Activated CD8-positive, alpha-beta T cell treated with anti-CD3 and anti-CD28 coated beads for 36 hours (primary cell): Measurements from ENCODE around the gene LMNTD2. TPM values are rescaled to one million over a fixed set of nuclear protein-coding genes. Genes with fewer than 3 reads are reported as not detected.

Source experiments
- ATAC-seq: fragments of 200-7000 bp; cut with Tn5 transposase; one replicate; pipeline ENCODE4 v1.10.0; 2021; ENCODE audit warnings: mild to moderate bottlenecking, moderate library complexity
- CTCF ChIA-PET: fragments of 350-600 bp; sonication (Branson Sonifier 250); formaldehyde crosslinking; loops from one replicate; lab custom pipeline; 2021; ENCODE audit warnings: antibody characterized with exemption; lab: Charles Lee
- POLR2A ChIA-PET: fragments of 350-600 bp; sonication (Branson Sonifier 250); formaldehyde crosslinking; loops from one replicate; lab custom pipeline; 2021; ENCODE audit warnings: antibody characterized with exemption; lab: Charles Lee
- DNase-seq: peaks from one replicate; pipeline ENCODE4 v3.0.0-alpha.2; 2020
- H3K27ac Mint-ChIP-seq: one replicate; pipeline ENCODE4 v1.8.0; 2021; ENCODE audit warnings: mild to moderate bottlenecking, mixed read lengths
- H3K27me3 Mint-ChIP-seq: one replicate; pipeline ENCODE4 v1.8.0; 2021; ENCODE audit warnings: mixed read lengths
- H3K36me3 Mint-ChIP-seq: one replicate; pipeline ENCODE4 v1.8.0; 2021; ENCODE audit warnings: low read depth, mixed read lengths
- H3K4me1 Mint-ChIP-seq: one replicate; pipeline ENCODE4 v1.8.0; 2021; ENCODE audit warnings: low read depth, mixed read lengths
- H3K4me3 Mint-ChIP-seq: one replicate; pipeline ENCODE4 v1.8.0; 2021; ENCODE audit warnings: mild to moderate bottlenecking, moderate library complexity, mixed read lengths
- H3K9me3 Mint-ChIP-seq: one replicate; pipeline ENCODE4 v1.8.0; 2021; ENCODE audit warnings: mixed read lengths
- CTCF ChIP-seq: fragments of 200-600 bp; IDR thresholded peaks from one replicate; pipeline ENCODE4 v1.8.0; 2022; ENCODE audit warnings: antibody characterized with exemption, mild to moderate bottlenecking
- intact Hi-C: fragments of 100-400 bp; cut with micrococcal nuclease; formaldehyde crosslinking; loops from one replicate; pipeline ENCODE4 v1.10.0; 2022
- total RNA-seq, 2 experiments: library from RNA; stranded (reverse); gene quantifications; one replicate each; pipeline ENCODE4 v1.2.3, GENCODE V29; 2021

Gene LMNTD2
- total RNA-seq, 2 experiments from 2014 or later, result 0.88 to 1.3 TPM

- H3K27me3 Mint-ChIP-seq, result no peaks in the 10 kb centered on the region
- POLR2A ChIA-PET, result interaction anchor here (0.8 to 1.5 kb wide), 3 partner anchors 10 to 72 kb away, joined by 3 to 5 read pairs (median 3); partner anchors contain the start of gene PHRF1
- ATAC-seq (no peak), DNase-seq (no peak)
- CTCF ChIA-PET, result interaction anchor here (1.1 to 2.9 kb wide), 5 partner anchors 11 to 160 kb away, joined by 3 to 14 read pairs (median 5); no protein-coding TSS in a partner anchor
- intact Hi-C loops, result no loop called here
- no peaks in the 10 kb centered on the region for H3K9me3 Mint-ChIP-seq
- H3K4me3 Mint-ChIP-seq, result peak overlapping the region; percentile 88
- peaks cover 4% of the 10 kb centered on the region for H3K4me1 Mint-ChIP-seq
- TF ChIP-seq CTCF, result peak; percentile 15
- no peak overlapping the region for H3K27ac Mint-ChIP-seq
- H3K36me3 Mint-ChIP-seq, result peaks cover 23% of the 10 kb centered on the region
Measured at GRCh38 chr11:565921-566509, 5.5 kb upstream of the LMNTD2 start.

GRCh38 chr11:563812-564578, 3.5 kb upstream of the LMNTD2 start:
- CTCF ChIA-PET, result interaction anchor here (1.2 to 2.9 kb wide), 3 partner anchors 9 to 165 kb away, joined by 3 to 14 read pairs (median 3); no protein-coding TSS in a partner anchor
- no peak for TF ChIP-seq CTCF

DNA sequence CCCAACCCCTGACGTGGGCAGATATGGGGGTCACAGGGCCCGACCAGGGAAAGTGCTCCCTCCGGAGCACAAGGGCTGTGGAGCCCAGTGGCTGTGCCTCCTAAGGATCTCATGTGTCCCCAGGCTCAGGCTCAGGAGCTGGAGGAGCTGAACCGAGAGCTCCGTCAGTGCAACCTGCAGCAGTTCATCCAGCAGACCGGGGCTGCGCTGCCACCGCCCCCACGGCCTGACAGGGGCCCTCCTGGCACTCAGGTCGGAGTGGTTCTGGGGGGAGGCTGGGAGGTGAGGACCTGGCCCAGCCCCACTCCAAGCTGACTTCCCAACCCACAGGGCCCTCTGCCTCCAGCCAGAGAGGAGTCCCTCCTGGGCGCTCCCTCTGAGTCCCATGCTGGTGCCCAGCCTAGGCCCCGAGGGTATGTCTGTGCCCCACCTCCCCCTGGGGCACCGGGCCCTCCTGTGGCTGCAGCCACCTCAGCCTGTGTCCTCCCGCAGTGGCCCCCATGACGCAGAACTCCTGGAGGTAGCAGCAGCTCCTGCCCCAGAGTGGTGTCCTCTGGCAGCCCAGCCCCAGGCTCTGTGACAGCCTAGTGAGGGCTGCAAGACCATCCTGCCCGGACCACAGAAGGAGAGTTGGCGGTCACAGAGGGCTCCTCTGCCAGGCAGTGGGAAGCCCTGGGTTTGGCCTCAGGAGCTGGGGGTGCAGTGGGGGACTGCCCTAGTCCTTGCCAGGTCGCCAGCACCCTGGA, 2.7 kb upstream of the LMNTD2 start:
- no peak overlapping the region for H3K4me3 Mint-ChIP-seq
- ATAC-seq (no peak), DNase-seq (no peak)
- intact Hi-C loops, result no loop called here
- peaks cover 23% of the 10 kb centered on the region for H3K36me3 Mint-ChIP-seq
- TF ChIP-seq CTCF, result no peak
- CTCF ChIA-PET, result interaction anchor here (2.9 kb wide), 1 partner anchor 8 kb away, joined by 14 read pairs; no protein-coding TSS in a partner anchor
- POLR2A ChIA-PET, result interaction anchor here (0.6 to 2.0 kb wide), 3 partner anchors 9 to 53 kb away, joined by 3 to 8 read pairs (median 3); partner anchors contain the start of genes IRF7 and PHRF1
- H3K4me1 Mint-ChIP-seq, result peaks cover 9% of the 10 kb centered on the region
- H3K9me3 Mint-ChIP-seq, result no peaks in the 10 kb centered on the region
- no peaks in the 10 kb centered on the region for H3K27me3 Mint-ChIP-seq
- no peak overlapping the region for H3K27ac Mint-ChIP-seq

More at GRCh38 chr11:563812-564578, 3.5 kb upstream of the LMNTD2 start:
- no peak for DNase-seq
- no peak overlapping the region for H3K27ac Mint-ChIP-seq
- intact Hi-C loops, result no loop called here
- no peaks in the 10 kb centered on the region for H3K27me3 Mint-ChIP-seq
- ATAC-seq, result no peak
- peaks cover 23% of the 10 kb centered on the region for H3K36me3 Mint-ChIP-seq
- no peak overlapping the region for H3K4me3 Mint-ChIP-seq
- peaks cover 9% of the 10 kb centered on the region for H3K4me1 Mint-ChIP-seq
- POLR2A ChIA-PET, result interaction anchor here (0.6 to 1.2 kb wide), 3 partner anchors 8 to 52 kb away, joined by 3 read pairs; partner anchors contain the start of gene IRF7
- H3K9me3 Mint-ChIP-seq, result no peaks in the 10 kb centered on the region

- ChIA-PET POLR2A (interaction anchor here (1.2 to 2.0 kb wide), 4 partner anchors 14 to 26 kb away, joined by 3 to 8 read pairs (median 4); partner anchors contain the start of genes LRRC56 and PHRF1), CTCF (interaction anchor here (1.3 to 1.4 kb wide), 2 partner anchors 43 to 134 kb away, joined by 3 read pairs; partner anchors contain the start of gene TMEM80)
- Mint-ChIP-seq H3K36me3 (peaks cover 16% of the 10 kb centered on the region), H3K9me3 (no peaks in the 10 kb centered on the region), H3K27ac (no peak overlapping the region), H3K27me3 (no peaks in the 10 kb centered on the region), H3K4me3 (peak overlapping the region; percentile 89), H3K4me1 (peaks cover 9% of the 10 kb centered on the region)
- DNase-seq (no peak), ATAC-seq (no peak)
- no peak for TF ChIP-seq CTCF
- intact Hi-C loops, result no loop called here
Measured at GRCh38 chr11:562046-562645, 1.6 kb upstream of the LMNTD2 start.
